HG03457 (cell line): ENCODE measurements around the gene HAPLN2.

Experiments
- ATAC-seq: cut with Tn5 transposase; IDR thresholded peaks from one replicate; pipeline ENCODE4 v1.9.1; 2021; ENCODE audit warnings: moderate number of reproducible peaks; ENCODE audit not compliant: unreplicated experiment

Gene HAPLN2

GRCh38 chr1:156643778-156644092 is 24.5 kb downstream of the HAPLN2 start:
- no peak for ATAC-seq

DNA sequence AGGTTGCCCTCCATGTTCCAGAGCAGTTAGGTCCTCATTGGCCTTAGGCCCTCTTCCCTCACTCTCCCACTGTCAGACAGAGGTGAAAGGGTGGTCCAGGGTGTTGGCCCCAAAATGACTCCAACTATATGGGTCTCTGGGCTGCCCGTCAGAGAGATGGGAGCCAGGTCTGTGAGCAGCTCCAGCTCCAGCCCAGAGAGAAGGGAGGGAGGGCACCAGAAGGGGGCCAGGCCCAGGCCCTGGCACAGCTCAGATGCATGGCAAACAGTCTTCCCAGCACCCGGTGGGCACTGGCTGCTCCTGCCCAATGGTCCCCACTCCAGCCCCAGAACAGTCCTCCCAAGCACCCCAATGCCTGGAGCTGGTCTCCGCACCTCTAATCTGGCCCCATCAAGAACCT is 24.9 kb downstream of the HAPLN2 start:
- no peak for ATAC-seq

GRCh38 chr1:156644640-156645039 is 25.4 kb downstream of the HAPLN2 start:
- no peak for ATAC-seq

- ATAC-seq = no peak
Measured at GRCh38 chr1:156645056-156645455, 25.8 kb downstream of the HAPLN2 start.

DNA sequence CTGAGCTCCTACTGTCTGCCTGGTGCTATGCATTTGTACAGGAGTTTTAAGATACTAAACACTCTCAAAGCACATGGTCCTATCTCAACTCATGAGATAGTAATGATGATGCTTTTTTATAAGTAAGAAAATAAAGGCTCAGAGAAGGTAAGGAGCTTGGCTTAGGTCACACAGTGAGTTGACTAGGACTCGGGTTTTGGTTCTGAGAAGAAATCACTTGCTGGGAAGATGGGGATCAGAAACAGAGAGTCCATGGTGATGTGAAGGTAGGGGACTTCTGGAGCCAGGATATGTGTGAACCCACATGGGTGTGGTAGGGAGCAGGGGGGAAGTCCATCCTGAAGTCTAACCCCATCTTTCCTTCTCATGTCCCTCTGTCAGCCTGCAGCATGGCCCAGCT is 26.5 kb downstream of the HAPLN2 start:
- no peak for ATAC-seq

DNA sequence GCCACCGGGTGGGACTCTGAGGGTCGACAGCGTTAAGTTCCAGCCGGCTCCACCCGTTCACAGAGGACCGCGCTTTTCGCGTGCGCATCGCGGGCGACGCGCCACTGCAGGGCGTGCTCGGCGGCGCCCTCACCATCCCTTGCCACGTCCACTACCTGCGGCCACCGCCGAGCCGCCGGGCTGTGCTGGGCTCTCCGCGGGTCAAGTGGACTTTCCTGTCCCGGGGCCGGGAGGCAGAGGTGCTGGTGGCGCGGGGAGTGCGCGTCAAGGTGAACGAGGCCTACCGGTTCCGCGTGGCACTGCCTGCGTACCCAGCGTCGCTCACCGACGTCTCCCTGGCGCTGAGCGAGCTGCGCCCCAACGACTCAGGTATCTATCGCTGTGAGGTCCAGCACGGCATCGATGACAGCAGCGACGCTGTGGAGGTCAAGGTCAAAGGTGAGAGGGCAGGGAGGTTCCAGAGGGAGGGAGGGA is 27.6 kb downstream of the HAPLN2 start:
- ATAC-seq = no peak

DNA sequence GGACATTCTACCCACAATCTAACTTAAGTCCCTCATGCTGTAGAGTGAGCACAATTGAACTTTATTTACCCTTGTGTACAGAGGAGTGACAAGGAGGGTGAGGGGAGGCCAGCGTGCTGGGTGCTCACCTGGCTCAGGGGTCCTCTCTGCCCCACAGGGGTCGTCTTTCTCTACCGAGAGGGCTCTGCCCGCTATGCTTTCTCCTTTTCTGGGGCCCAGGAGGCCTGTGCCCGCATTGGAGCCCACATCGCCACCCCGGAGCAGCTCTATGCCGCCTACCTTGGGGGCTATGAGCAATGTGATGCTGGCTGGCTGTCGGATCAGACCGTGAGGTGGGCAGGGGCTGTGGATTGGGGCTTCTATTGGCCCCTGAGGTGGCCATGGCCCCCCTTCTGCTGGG is 28.1 kb downstream of the HAPLN2 start:
- no peak for ATAC-seq

- ATAC-seq = no peak
Measured at GRCh38 chr1:156648496-156648895, 29.3 kb downstream of the HAPLN2 start.

GRCh38 chr1:156648951-156649350 is 29.7 kb downstream of the HAPLN2 start:
- ATAC-seq = no peak

- ATAC-seq = no peak
Measured at GRCh38 chr1:156652131-156652991, 33.1 kb downstream of the HAPLN2 start.

- ATAC-seq = no peak
Measured at GRCh38 chr1:156652992-156653355, 33.8 kb downstream of the HAPLN2 start.

DNA sequence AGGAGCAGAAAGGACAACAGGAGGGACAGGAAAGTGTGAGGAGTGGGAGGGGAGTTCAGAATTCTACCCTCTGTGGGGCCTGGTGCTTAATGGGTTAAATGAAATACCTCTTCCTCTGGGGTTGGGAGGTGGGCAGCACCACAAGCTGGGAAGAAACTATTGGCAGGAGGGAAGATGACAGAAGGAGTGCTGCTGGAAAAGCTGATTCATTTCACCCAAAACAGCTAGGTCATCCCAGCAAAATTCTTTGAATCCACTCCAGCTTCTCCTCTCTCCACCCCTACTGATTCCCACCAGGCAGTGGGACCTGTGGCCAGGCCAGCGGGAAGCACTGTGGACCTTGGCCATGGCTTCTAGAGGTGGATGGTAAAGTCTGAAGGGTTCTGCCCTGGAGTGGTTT is 35.5 kb downstream of the HAPLN2 start:
- no peak for ATAC-seq

DNA sequence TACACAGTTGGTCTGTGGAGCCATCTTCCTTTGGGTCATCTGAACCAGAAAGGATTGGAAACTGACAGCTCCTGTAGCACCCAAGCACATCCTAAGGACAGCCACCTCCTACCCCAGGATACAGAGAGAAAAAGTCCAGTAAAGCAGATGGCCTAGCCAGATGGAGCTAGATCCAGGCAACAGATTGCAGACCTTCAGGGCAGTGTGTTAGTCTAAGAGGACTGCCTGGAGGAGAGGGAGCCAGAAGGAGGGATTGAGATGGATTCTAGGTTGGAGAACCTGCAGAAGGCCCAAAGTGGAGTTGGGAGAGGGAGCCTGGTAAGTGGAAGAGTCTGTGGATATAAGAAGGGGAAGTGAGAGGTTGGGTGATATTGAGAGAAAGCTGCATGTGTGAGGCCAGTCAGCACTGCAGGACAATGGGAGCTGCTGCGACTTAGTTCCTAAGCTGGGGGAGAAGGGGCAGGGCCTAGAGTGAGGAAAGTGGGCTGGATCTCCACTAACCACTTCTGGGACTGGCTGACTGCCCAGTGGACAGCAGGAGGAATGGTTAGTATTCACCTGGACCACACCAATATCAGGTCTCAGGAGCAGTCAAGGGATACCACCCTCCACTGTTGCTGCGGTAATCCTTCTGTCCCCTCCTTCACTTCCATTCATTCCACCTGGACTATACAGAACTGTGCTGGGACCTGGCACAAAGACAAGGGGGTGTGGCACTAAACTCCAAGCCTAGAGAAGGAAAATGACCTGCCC is 36.1 kb downstream of the HAPLN2 start:
- ATAC-seq = no peak

DNA sequence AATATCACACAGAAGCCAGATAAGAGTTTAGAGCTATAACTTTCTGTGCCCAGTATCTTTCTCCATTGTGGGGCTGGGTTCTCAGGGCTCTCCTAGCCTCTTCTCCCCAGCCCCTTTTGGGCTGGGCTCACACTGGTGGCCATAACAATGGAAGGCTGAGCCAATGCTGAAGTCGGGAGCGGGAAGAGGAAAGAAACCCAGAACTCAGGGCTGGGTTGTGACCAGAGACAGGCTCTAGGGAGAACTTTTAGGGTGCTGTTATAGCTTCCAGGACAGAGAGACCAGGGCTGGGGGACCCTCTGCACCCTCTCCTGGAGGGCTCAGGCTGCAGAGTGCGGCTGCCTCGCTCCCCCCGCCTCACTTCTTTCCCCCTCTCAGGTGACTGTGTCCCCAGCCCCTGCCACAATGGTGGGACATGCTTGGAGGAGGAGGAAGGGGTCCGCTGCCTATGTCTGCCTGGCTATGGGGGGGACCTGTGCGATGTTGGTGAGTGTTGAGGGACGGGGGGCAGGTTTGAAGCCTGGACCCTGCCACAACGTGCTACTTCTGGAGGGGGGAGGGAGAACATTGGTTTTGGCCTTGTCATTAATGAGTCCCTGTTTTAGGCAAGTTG is 36.8 kb downstream of the HAPLN2 start:
- no peak for ATAC-seq

- no peak for ATAC-seq
Measured at GRCh38 chr1:156656806-156657740, 37.9 kb downstream of the HAPLN2 start.

- ATAC-seq = no peak
Measured at GRCh38 chr1:156657741-156658319, 38.6 kb downstream of the HAPLN2 start.

DNA sequence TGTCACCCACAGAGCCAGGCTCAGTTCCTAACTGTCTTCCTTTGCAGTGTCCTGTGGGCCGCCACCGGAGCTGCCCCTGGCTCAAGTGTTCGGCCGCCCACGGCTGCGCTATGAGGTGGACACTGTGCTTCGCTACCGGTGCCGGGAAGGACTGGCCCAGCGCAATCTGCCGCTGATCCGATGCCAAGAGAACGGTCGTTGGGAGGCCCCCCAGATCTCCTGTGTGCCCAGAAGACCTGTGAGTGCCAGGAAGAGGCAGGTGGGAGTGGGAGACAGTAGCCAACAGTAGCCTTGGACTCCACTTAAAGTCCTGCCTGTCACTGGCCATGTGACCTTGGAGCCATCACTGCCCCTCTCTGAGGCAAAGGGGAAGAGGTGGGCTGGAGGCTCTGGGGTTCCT is 39.3 kb downstream of the HAPLN2 start:
- no peak for ATAC-seq

GRCh38 chr1:156658945-156659574 is 39.8 kb downstream of the HAPLN2 start:
- no peak for ATAC-seq

- no peak for ATAC-seq
Measured at GRCh38 chr1:156659661-156659987, 40.4 kb downstream of the HAPLN2 start.
